MG63 (cell line): Measurements from ENCODE around the gene KDM4B. TPM values are rescaled to one million over a fixed set of nuclear protein-coding genes. Genes with fewer than 3 reads are reported as not detected.

Experiments used
- DNase-seq: peaks from one replicate; pipeline ENCODE4 v3.0.0-alpha.2; 2020
- H3K27me3 ChIP-seq: fragments of 250-450 bp; sonication (Bioruptor Pico); 2 replicates; pipeline ENCODE4 v1.5.1; 2020; ENCODE audit warnings: mild to moderate bottlenecking, moderate library complexity
- H3K36me3 ChIP-seq: fragments of 250-450 bp; sonication (Bioruptor Pico); 2 replicates; pipeline ENCODE4 v1.5.1; 2020; ENCODE audit warnings: mild to moderate bottlenecking, moderate library complexity
- H3K4me3 ChIP-seq: fragments of 250-450 bp; sonication (Bioruptor Pico); 2 replicates; pipeline ENCODE4 v1.5.1; 2020; ENCODE audit warnings: mild to moderate bottlenecking, moderate library complexity
- H3K9me3 ChIP-seq: fragments of 250-450 bp; sonication (Bioruptor Pico); 2 replicates; pipeline ENCODE4 v1.5.1; 2020; ENCODE audit warnings: mild to moderate bottlenecking, moderate library complexity
- total RNA-seq: library from RNA; depleted of rRNA; stranded (reverse); fragments of >200 nt; shearing (Covaris generic); gene quantifications from 2 replicates; pipeline ENCODE4 v1.2.3, GENCODE V29; 2014; ENCODE audit warnings: low replicate concordance

The KDM4B gene
- total RNA-seq, 1 experiment from 2014 or later = 10.3 TPM

DNA sequence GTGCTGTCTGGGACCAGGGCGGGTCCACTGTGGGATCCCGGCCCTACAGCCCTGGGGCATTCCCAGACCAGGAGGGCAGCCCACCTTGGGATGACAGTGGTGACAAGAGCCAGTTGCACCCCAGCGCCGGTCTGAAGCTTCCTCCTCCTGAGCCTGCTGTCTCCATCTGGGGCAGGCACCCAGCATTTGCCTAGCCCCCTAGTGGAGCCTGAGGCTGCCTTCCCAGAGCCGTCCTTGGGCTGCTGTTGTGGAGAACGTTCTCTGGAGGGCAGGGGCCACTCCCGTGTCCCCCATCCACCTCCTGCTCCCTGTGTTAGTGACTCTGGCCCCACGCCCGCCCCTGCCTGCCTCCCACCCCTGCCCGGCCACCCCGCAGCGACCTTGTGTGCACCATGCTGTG is 148.5 kb downstream of the KDM4B start:
- Histone ChIP-seq H3K36me3 (no peaks in the 10 kb centered on the region), H3K9me3 (no peaks in the 10 kb centered on the region), H3K4me3 (no peak overlapping the region), H3K27me3 (no peaks in the 10 kb centered on the region)
- no peak for DNase-seq

DNA sequence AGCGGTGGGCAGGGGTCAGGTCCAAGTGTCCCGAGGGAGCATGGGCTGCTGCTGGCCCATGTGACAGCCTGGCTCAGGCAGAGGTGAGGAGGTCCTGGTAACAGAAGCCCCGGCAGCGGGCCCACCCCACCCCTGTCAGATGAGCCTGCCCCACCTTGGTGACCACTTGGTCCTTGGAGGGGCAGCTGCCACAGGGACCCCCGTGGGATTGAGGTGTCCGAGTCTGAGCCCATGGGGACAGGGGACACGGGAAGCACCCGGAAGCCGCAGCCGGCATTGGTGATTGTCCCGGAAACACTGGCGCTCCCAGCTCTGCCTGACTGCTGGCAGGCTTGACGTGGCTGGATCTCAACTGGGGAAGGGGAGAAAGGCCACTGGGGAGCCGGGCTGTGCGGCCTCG is 149.1 kb downstream of the KDM4B start:
- Histone ChIP-seq H3K27me3 (no peaks in the 10 kb centered on the region), H3K9me3 (no peaks in the 10 kb centered on the region), H3K36me3 (no peaks in the 10 kb centered on the region), H3K4me3 (no peak overlapping the region)
- DNase-seq = no peak

- H3K36me3 ChIP-seq = no peaks in the 10 kb centered on the region
- H3K9me3 ChIP-seq = no peaks in the 10 kb centered on the region
- no peak for DNase-seq
- no peaks in the 10 kb centered on the region for H3K27me3 ChIP-seq
- H3K4me3 ChIP-seq = no peak overlapping the region
Measured at GRCh38 chr19:5119297-5119998, 150.5 kb downstream of the KDM4B start.

DNA sequence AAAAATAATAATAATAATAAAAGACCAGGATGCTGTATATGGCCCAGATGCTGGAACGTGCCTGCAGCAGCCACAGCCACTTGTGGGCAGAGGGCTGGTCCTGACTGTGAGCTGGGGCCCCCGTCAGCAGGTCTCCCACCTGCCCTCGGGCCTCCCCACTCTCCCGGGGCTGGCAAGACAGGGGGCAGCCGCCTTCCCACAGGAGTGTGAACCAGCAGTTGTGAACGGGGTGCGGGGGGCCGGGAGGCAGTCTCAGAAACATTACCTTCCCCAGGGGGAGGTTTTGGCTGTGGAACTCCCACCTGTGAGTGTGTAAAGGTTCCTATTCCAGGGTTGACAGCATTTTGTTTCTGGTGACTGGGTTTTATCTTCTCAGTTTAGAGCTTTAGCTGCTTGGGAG is 151.4 kb downstream of the KDM4B start:
- no peak for DNase-seq
- H3K9me3 ChIP-seq = no peaks in the 10 kb centered on the region
- no peaks in the 10 kb centered on the region for H3K27me3 ChIP-seq
- H3K36me3 ChIP-seq = no peaks in the 10 kb centered on the region
- H3K4me3 ChIP-seq = no peak overlapping the region

DNA sequence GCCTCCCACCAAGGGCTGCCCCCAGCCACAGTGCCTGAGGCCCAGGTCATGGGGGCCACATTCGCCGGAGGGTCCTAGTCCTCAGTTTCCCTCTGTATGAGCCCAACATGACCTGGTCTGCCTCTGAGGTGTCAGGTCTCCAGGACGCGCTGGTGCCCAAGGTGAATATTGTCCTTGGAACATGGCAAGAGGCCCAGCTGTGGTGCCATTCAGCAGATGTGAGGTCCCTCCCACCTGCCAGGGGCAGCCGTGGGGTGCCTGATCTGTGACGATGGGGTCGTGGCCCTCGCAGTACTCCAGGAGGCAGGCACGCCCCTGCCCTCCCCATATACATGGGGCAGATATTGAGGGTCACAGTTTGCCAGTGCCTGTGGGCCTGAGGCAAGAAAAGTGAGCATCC is 151.9 kb downstream of the KDM4B start:
- Histone ChIP-seq H3K36me3 (no peaks in the 10 kb centered on the region), H3K9me3 (no peaks in the 10 kb centered on the region), H3K27me3 (no peaks in the 10 kb centered on the region), H3K4me3 (no peak overlapping the region)
- DNase-seq = no peak

DNA sequence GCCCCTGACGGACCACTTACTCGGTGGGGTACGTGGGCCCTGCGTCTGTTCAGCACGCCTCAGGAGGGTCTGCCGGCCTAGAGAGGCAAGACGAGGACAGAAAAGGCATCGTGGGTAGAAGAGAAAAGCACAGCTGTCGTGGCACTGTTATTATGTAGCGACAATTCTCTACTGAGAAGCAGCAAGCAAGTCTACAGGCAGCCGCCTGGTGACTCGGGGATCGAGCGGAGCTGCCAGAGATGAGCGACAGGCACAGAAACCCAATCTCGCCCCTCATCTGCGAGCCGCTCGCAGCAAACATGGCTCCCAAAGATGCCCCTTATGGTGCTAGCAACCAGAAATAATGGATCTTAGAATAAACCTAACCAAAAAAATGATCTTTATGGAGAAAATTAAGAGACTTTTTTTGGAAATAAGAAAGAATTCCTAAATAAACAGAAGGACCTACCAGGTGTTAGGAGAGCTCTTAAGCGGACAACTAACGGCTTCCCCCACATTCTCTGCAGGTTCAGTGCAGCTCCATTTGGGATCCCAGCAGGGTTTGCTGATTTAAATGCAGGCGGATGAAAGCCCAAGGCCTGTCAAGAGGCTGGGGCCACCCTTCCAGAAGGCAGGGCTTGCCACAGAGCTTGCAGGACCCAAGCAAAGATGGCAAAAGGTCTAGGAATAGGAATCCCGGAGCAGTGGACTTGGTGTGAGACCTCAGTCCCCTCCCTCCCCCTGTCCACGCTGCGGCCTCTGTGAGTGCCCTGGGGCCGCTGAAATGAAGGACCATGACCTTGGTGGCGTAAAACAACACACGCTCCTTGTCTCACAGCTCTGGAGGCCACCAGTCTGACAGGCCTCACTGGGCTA is 152.6 kb downstream of the KDM4B start:
- DNase-seq = no peak
- Histone ChIP-seq H3K4me3 (no peak overlapping the region), H3K27me3 (no peaks in the 10 kb centered on the region), H3K36me3 (no peaks in the 10 kb centered on the region), H3K9me3 (no peaks in the 10 kb centered on the region)

DNA sequence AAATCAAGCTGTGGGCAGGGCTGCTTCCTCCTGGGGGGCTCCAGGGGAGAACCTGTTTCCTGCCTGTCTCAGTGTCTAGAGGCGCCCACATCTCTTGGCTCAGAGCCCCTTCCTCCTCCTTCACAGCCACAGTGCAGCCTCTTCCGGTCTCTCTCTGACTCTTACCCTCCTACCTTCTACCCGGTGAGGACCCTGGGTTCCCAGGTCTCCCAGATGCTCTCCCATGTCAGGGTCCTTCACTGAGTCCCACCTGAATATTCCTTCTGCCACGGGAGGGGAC is 153.1 kb downstream of the KDM4B start:
- no peaks in the 10 kb centered on the region for H3K36me3 ChIP-seq
- H3K4me3 ChIP-seq = no peak overlapping the region
- no peak for DNase-seq
- H3K9me3 ChIP-seq = no peaks in the 10 kb centered on the region
- no peaks in the 10 kb centered on the region for H3K27me3 ChIP-seq

- H3K27me3 ChIP-seq = no peaks in the 10 kb centered on the region
- no peak for DNase-seq
- no peaks in the 10 kb centered on the region for H3K9me3 ChIP-seq
- H3K4me3 ChIP-seq = no peak overlapping the region
- no peaks in the 10 kb centered on the region for H3K36me3 ChIP-seq
Measured at GRCh38 chr19:5122671-5123409, 153.9 kb downstream of the KDM4B start.

GRCh38 chr19:5123646-5124045 is 154.7 kb downstream of the KDM4B start:
- no peaks in the 10 kb centered on the region for H3K9me3 ChIP-seq

DNA sequence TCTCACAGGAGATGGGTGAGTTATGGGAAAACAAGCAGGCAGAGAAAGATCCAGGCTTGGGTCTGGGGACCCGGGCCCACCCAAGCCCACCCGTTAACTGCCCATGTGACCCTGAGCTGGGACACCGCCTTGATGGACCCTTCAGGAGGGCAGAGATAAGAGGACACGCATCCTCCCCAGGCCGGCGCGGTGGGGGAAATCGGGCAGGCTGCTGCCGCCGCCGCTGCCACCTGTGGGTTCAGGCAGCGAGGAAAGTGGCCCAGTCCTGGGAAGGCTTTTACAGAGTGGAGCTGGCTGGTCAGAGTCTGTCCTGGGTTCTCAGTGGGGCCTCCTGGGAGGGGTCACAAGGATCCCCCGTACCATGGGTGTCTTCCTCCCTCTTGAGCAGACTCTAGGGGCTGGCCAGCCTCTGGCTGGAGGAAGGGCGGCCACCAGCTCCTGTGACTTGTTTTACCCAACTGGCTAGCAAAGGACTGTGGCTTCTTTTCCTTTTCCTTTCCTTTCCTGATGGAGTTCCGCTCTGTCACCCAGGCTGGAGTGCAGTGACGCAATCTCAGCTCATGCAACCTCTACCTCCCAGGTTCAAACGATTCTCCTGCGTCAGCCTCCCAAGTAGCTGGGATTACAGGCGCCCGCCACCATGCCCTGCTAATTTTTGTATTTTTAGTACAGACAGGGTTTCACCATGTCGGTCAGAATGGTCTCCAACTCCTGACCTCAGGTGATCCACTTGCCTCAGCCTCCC is 155.4 kb downstream of the KDM4B start:
- H3K27me3 ChIP-seq = no peaks in the 10 kb centered on the region
- no peak overlapping the region for H3K4me3 ChIP-seq
- DNase-seq = no peak
- H3K36me3 ChIP-seq = no peaks in the 10 kb centered on the region
- no peaks in the 10 kb centered on the region for H3K9me3 ChIP-seq

More at GRCh38 chr19:5123646-5124045, 154.7 kb downstream of the KDM4B start:
- no peak for DNase-seq
- no peaks in the 10 kb centered on the region for H3K36me3 ChIP-seq
- H3K4me3 ChIP-seq = no peak overlapping the region
- H3K27me3 ChIP-seq = no peaks in the 10 kb centered on the region

GRCh38 chr19:5125376-5125775 is 156.5 kb downstream of the KDM4B start:
- H3K4me3 ChIP-seq = no peak overlapping the region
- H3K9me3 ChIP-seq = no peaks in the 10 kb centered on the region
- H3K36me3 ChIP-seq = no peaks in the 10 kb centered on the region
- no peak for DNase-seq
- H3K27me3 ChIP-seq = no peaks in the 10 kb centered on the region

DNA sequence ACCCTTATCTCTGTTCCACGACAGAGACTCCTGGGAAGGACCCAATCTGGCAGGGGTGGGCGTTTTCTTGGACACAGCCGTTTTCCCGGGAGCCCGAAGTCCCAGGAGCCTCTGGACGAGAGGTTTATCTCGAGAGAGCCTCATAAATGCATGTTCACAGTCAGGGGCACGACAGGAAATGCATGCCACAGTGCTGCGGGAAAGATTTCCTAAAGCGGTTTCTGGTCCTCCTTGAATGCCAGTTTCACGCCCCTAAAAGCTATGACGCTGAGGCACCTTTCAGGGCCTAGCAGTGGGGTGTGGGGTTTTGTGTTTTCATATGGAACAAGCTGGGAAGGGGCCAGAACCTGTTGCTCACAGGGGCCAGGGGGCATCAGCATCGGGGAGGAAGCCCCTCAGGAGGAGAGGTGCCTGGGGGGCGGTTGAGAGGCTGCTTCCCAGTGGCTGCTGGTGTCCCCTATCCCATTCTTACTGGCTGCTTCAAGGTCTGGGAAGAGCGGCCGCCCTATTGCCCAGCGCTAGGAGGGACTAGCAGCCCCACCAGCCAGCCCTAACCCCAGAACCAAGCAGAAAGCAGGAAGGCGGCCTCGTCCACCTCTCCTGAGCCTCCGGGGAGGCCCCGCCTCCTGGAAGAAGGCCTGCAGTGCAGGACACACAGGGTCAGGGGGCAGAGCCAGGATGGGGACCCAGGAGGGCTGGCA is 157.0 kb downstream of the KDM4B start:
- H3K9me3 ChIP-seq = no peaks in the 10 kb centered on the region
- H3K4me3 ChIP-seq = no peak overlapping the region
- H3K36me3 ChIP-seq = no peaks in the 10 kb centered on the region
- DNase-seq = no peak
- no peaks in the 10 kb centered on the region for H3K27me3 ChIP-seq

DNA sequence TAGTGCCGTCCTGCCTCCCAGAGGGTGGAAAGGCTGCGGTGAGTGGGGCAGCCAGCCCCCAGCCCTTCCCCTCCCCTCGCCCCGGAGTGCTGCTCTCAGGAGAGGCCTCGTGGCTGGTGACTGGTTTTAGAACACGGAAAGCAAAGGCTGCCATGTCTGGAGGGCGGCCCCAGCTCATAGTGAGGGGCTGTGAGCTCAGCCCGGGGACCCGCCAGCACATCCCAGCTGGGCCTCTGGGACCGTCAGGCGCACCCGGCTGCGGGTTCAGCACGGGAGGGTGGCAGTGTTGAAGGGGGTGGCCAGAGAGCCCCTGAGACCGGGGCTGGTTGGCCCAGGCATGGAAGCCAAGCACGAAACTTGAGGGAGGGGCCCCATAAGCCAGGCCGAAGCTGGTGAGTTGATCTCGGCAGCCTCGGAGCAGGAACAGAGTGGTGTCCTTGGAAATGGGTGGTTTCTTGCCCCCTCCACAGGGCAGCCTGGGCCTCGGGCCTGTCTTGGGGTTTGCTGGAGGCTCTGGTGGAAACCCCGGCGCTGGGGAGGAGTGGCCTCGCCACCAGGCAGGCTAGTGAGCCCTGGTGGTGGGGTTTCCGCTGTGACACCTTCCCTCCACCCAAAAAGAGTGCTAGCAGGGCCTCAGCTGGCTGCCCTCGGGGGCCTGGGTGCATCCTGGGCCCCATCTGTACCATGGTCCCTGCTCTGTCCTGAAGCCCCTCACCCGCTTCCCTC is 157.7 kb downstream of the KDM4B start:
- H3K36me3 ChIP-seq = no peaks in the 10 kb centered on the region
- H3K27me3 ChIP-seq = no peaks in the 10 kb centered on the region
- H3K9me3 ChIP-seq = no peaks in the 10 kb centered on the region
- H3K4me3 ChIP-seq = no peak overlapping the region
- DNase-seq = no peak

DNA sequence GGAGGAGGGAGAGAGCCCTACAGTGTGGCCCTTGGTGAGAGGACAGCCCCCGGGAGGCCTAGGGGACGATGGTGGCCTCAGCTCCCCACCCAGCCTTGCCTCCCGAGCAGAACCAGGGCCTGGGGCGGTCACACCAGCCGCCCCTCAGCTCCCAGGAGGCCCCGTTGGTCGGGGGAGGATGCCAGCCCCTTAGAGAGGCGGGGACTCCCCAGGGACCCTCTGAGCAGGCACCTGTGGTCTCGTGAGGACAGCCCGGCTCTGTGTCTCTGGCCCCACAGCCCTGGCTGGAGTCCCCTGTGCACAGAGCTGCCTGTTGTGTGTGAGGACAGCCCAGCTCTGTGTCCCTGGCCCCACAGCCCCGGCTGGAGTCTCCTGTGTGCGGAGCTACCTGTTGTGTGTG is 158.8 kb downstream of the KDM4B start:
- DNase-seq = no peak
- Histone ChIP-seq H3K4me3 (no peak overlapping the region), H3K9me3 (no peaks in the 10 kb centered on the region), H3K27me3 (no peaks in the 10 kb centered on the region), H3K36me3 (no peaks in the 10 kb centered on the region)

DNA sequence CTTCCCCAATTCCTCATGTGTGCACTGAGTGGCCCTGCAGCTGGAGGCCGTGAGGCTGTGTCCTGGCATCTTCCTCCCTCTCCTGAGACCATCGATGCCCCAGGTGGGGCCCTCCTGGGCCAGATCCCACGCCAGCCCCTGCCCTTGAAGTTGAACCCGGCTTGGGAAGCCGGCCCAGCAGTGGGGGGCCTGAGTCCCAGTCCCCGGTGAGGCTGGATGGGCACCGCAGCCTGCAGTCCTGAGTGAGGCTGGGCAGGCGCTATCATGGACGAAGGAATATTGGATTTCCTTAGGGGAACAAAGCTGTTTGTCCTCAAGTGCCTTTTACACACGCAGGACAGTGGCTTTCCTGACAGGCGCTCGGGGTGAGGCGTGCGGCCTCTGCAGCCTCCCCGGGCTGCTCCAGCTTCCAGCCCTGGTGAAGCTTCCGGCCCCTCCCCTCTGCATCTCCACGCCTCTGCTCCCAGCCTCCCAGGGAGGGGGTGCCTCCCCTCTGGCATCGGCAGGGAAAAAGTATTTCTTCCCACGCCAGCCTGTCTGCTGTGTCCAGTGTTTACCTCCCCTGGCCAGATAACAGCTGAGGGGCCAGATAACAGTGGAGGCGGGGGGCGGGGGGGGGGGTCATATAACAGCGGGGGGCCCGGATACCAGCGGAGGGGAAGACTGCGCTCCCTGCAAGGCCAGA is 159.5 kb downstream of the KDM4B start:
- Histone ChIP-seq H3K4me3 (no peak overlapping the region), H3K9me3 (no peaks in the 10 kb centered on the region), H3K27me3 (no peaks in the 10 kb centered on the region), H3K36me3 (no peaks in the 10 kb centered on the region)
- no peak for DNase-seq
